OCI-M2 (cell line): ENCODE measurements around the gene SENP2.
"Not testable (repeated sequence)": the region's sequence is repeated elsewhere in the genome, so short reads cannot be mapped to it uniquely, and the experiment has no call there.

ENCODE experiments used
- DNase-seq: peaks from one replicate; lab custom pipeline; 2025; ENCODE audit not compliant: unreplicated experiment; lab: John Stamatoyannopoulos, UW

The SENP2 gene

GRCh38 chr3:185585859-185586685 lies at the start of gene SENP2:
Gene SENP2, plus strand, starts transcription at chr3:185586295. Its CDS starts 119 bp downstream, at chr3:185586414.
- DNase-seq = peak; percentile 89

- no peak for DNase-seq
These were observed 48.6 kb upstream of the SENP2 start for GRCh38 chr3:185537369-185537970.

GRCh38 chr3:185539934-185540333 lies 46.2 kb upstream of the SENP2 start:
- no peak for DNase-seq

GRCh38 chr3:185540695-185541094 lies 45.4 kb upstream of the SENP2 start:
- DNase-seq = no peak

- DNase-seq = no peak
These were observed 37.0 kb upstream of the SENP2 start for GRCh38 chr3:185549122-185549521.

GRCh38 chr3:185549651-185550111 lies 36.4 kb upstream of the SENP2 start:
- no peak for DNase-seq

GRCh38 chr3:185552358-185552877 lies 33.7 kb upstream of the SENP2 start, which contains the start of gene LIPH:
Gene LIPH, minus strand, starts transcription at chr3:185552588. Its CDS starts 117 bp downstream, at chr3:185552471.
- DNase-seq = peak; percentile 39

- DNase-seq = no peak
These were observed 31.0 kb upstream of the SENP2 start for GRCh38 chr3:185555101-185555501.

GRCh38 chr3:185555860-185556347 lies 30.2 kb upstream of the SENP2 start:
- no peak for DNase-seq

GRCh38 chr3:185556640-185557039 lies 29.5 kb upstream of the SENP2 start:
- not testable (repeated sequence) for DNase-seq

- no peak for DNase-seq
These were observed 27.7 kb upstream of the SENP2 start for GRCh38 chr3:185558395-185558794.

GRCh38 chr3:185559706-185560090 lies 26.4 kb upstream of the SENP2 start:
- DNase-seq = no peak

- DNase-seq = no peak
These were observed 25.4 kb upstream of the SENP2 start for GRCh38 chr3:185560676-185561075.

GRCh38 chr3:185561374-185561943 lies 24.6 kb upstream of the SENP2 start:
- no peak for DNase-seq

- no peak for DNase-seq
These were observed 24.1 kb upstream of the SENP2 start for GRCh38 chr3:185561958-185562357.

GRCh38 chr3:185572183-185572582 lies 13.9 kb upstream of the SENP2 start:
- no peak for DNase-seq

GRCh38 chr3:185575108-185575869 lies 10.8 kb upstream of the SENP2 start:
- DNase-seq = peak; percentile 68

- DNase-seq = no peak
These were observed 3.9 kb upstream of the SENP2 start for GRCh38 chr3:185582236-185582635.

- DNase-seq = no peak
These were observed 3.2 kb upstream of the SENP2 start for GRCh38 chr3:185582871-185583270.

GRCh38 chr3:185583925-185584324 lies 2.2 kb upstream of the SENP2 start:
- DNase-seq = no peak

- DNase-seq = no peak
These were observed 1.4 kb upstream of the SENP2 start for GRCh38 chr3:185584686-185585085.
